CD4-positive, alpha-beta T cell treated with Interleukin-15 for 4 hours (primary cell): ENCODE results near the gene LRRIQ1.

Source experiments
- DNase-seq: peaks from one replicate; pipeline ENCODE4 v3.0.0-alpha.2; 2020; ENCODE audit warnings: low spot score

LRRIQ1 gene

GRCh38 chr12:85281636-85282312 is 245.6 kb downstream of the LRRIQ1 start:
- no peak for DNase-seq

- DNase-seq = no peak
Observed at GRCh38 chr12:85283560-85283959, 247.4 kb downstream of the LRRIQ1 start.
